ENCODE data around the gene INF2. TPM values are rescaled to one million over a fixed set of nuclear protein-coding genes. Genes with fewer than 3 reads are reported as not detected.

Gene INF2
- total RNA-seq, 1 experiment from 2014 or later, result 58.3 TPM

- Histone ChIP-seq H2BK12ac (ENCODE audit: insufficient read length, low read depth, low read length) (no peak overlapping the region), H3K56ac (ENCODE audit: insufficient read length, low read depth, low read length) (no peak overlapping the region), H3K79me1 (ENCODE audit: insufficient read depth, low read depth, low read length, poor library complexity, severe bottlenecking) (no peaks in the 10 kb centered on the region), H3K14ac (ENCODE audit: insufficient read depth, low read length) (no peak overlapping the region), H2AFZ (ENCODE audit: low read length) (no peak overlapping the region), H2BK20ac (ENCODE audit: low read depth, low read length, poor library complexity, severe bottlenecking) (no peak overlapping the region), H4K8ac (replicated peaks; ENCODE audit: insufficient read length, low read depth, low read length) (no peak overlapping the region), H3K9ac (ENCODE audit: extremely low read depth, insufficient read length, low read length) (no peak overlapping the region), H3K27me3 (ENCODE audit: insufficient read depth, low read length) (peaks cover 2% of the 10 kb centered on the region; the same call in 1 of the 2 replicates), H3K4me1 (ENCODE audit: insufficient read depth, low read length) (no peaks in the 10 kb centered on the region), H4K5ac (ENCODE audit: insufficient read length, low read depth, low read length) (no peak overlapping the region), H3T11ph (ENCODE audit: low read length) (no peak overlapping the region), H3K18ac (ENCODE audit: insufficient read length, low read depth, low read length) (no peak overlapping the region), H3K27ac (ENCODE audit: insufficient read length, low read depth, low read length) (no peak overlapping the region), H4K20me1 (ENCODE audit: control insufficient read depth, insufficient read depth, insufficient read length) (no peaks in the 10 kb centered on the region), H3K23ac (ENCODE audit: insufficient read length, low read depth, low read length) (no peak overlapping the region), H2AK5ac (ENCODE audit: insufficient read length, low read length) (no peak overlapping the region), H2BK5ac (ENCODE audit: insufficient read length, low read length) (no peak overlapping the region), H3K9me3 (ENCODE audit: control insufficient read depth, low read depth, low read length) (peaks cover 10% of the 10 kb centered on the region), H3K79me2 (ENCODE audit: insufficient read depth, low read length) (no peaks in the 10 kb centered on the region), H2BK15ac (ENCODE audit: low read depth, low read length) (no peak overlapping the region), H3K4ac (ENCODE audit: low read depth, low read length) (no peak overlapping the region), H2BK120ac (ENCODE audit: low read depth, low read length, poor library complexity, severe bottlenecking) (no peak overlapping the region), H4K91ac (ENCODE audit: insufficient read length, low read depth, low read length) (no peak overlapping the region), H3K23me2 (ENCODE audit: insufficient read length, low read depth, low read length, poor library complexity, severe bottlenecking) (no peaks in the 10 kb centered on the region), H3K4me2 (ENCODE audit: insufficient read depth, insufficient read length, low read length) (no peak overlapping the region)
- H3K36me3 Mint-ChIP-seq (ENCODE audit: insufficient read depth in 1 of 3, low read depth in 3 of 3), result peaks cover 16 to 21% (median 17%) of the 10 kb centered on the region in 3 experiments
- H3K9me3 Mint-ChIP-seq, result peaks cover 24 to 31% of the 10 kb centered on the region in 2 experiments
- H3K4me3 Mint-ChIP-seq, result no peak overlapping the region
- no peak for TF ChIP-seq CTCF (conservative IDR thresholded peaks at IDR 0.05)
- H3K27me3 Mint-ChIP-seq (ENCODE audit: low read depth), result peaks cover 60% of the 10 kb centered on the region
- H3K27ac Mint-ChIP-seq, result no peak overlapping the region
- no peak for DNase-seq
- WGBS (ENCODE audit: extremely low coverage, insufficient read length, low lambda C conversion rate), result no CpG with 5 or more reads among the region's 29 CpGs
- H3K4me1 Mint-ChIP-seq, result peaks cover 2 to 7% of the 10 kb centered on the region in 2 experiments
Observed at GRCh38 chr14:104656014-104656714, 33.3 kb upstream of the INF2 start.

Measured in H9 (cell line).